GM18951 (cell line): ENCODE measurements around the gene POLR1F.
"Not testable (repeated sequence)": the region's sequence is repeated elsewhere in the genome, so short reads cannot be mapped to it uniquely, and the experiment has no call there.

Experiments
- POLR2A ChIP-seq: IDR thresholded peaks from 4 replicates; pipeline ENCODE4 v1.6.1; 2011; ENCODE audit warnings: mild to moderate bottlenecking; ENCODE audit not compliant: insufficient read length, insufficient read depth; ENCODE audit errors: extremely low read depth
- in situ Hi-C: fragments of 300-500 bp; cut with MboI; formaldehyde crosslinking; loops from one replicate; pipeline ENCODE4 v1.12.0; 2022; ENCODE audit warnings: low sequenced_read_pairs, mixed read lengths, inconsistent platforms; ENCODE audit not compliant: unreplicated experiment

POLR1F gene

GRCh38 chr7:19701471-19701870, 7.4 kb downstream of the POLR1F start:
- in situ Hi-C loops = no loop called here
- no peak for TF ChIP-seq POLR2A

GRCh38 chr7:19700936-19701335, 7.9 kb downstream of the POLR1F start:
- no peak for TF ChIP-seq POLR2A
- in situ Hi-C loops = no loop called here

GRCh38 chr7:19698331-19698730, 10.5 kb downstream of the POLR1F start:
- no peak for TF ChIP-seq POLR2A
- in situ Hi-C loops = no loop called here

- no peak for TF ChIP-seq POLR2A
- in situ Hi-C loops = no loop called here
Observed at GRCh38 chr7:19696926-19697325, 11.9 kb downstream of the POLR1F start.

DNA sequence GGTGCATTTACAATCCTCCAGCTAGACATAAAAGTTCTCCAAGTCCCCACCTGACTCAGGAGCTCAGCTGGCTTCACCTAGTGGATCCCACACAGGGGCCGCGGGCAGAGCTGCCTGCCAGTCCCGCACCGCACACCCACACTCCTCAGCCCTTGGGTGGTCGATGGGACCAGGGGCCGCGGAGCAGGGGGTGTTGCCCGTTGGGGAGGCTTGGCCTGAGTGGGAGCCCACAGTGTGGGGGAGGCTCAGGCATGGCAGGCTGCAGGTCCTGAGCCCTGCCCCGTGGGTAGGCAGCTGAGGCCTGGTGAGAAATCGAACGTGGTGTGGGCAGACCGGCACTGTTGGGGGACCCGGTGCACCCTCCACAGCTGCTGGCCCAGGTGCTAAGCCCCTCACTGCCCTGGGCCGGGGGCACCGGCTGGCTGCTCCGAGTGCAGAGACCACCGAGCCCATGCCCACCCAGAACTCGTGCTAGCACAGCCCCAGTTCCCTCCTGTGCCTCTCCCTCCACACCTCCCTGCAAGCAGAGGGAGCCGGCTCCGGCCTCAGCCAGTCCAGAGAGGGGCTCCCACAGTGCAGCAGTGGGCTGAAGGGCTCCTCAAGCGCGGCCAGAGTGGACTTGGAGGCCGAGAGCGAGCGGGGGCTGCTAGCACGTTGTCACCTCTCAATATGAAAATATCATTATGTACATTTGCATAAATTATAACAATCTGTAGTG, 16.6 kb downstream of the POLR1F start:
- TF ChIP-seq POLR2A = no peak
- in situ Hi-C loops = no loop called here

GRCh38 chr7:19690736-19691135, 18.1 kb downstream of the POLR1F start:
- in situ Hi-C loops = no loop called here
- TF ChIP-seq POLR2A = no peak

DNA sequence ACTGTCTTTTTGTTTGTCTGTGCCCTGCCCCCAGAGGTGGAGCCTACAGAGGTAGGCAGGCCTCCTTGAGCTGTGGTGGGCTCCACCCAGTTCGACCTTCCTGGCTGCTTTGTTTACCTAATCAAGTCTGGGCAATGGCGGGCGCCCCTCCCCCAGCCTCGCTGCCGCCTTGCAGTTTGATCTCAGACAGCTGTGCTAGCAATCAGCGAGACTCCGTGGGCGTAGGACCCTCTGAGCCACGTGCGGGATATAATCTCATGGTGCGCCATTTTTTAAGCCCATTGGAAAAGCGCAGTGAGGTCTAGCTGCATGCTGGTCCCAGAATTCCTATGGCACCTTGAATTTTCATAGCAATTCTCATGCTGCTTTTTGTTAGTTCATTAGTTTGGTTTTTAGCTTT, 19.7 kb downstream of the POLR1F start:
- in situ Hi-C loops = not testable (repeated sequence)

DNA sequence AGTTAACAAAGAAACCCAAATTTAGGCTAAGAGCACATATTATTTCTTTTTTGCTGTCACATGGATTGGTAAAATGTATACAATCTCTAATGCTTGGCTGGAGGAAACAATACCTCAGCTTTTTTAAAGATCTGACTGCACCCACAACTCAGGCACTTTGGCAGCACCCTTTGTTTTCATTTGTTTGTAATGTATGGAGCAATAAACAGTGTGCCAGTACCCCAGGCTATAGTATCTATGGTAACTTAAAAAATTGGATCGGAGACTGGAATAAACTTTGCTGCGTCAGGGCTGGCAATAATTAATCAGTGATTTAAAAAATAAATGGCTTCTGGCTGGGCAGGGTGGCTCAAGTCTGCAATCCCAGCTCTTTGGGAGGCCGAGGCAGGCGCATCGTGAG, 27.2 kb downstream of the POLR1F start:
- in situ Hi-C loops = no loop called here

DNA sequence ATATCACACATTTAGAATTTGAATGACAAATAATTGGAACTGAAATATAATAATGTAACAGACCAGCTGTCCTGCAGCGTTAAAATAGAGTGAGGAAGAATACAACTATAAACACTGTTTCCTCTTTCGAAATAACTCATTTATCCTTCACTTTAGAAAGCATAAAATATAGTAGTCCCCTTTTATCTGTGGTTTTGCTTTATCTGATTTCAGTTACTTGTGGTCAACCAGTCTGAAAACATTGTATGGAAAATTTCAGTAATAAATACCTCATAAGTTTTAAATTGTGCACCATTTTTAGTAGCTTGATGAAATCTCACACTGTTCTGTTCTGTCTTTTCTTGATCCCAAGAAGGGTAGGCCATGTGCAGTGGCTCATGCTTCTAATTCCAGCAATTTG, 31.7 kb downstream of the POLR1F start:
- TF ChIP-seq POLR2A = no peak
- in situ Hi-C loops = no loop called here

More for the DNA sequence above, 27.2 kb downstream of the POLR1F start:
- TF ChIP-seq POLR2A = no peak

DNA sequence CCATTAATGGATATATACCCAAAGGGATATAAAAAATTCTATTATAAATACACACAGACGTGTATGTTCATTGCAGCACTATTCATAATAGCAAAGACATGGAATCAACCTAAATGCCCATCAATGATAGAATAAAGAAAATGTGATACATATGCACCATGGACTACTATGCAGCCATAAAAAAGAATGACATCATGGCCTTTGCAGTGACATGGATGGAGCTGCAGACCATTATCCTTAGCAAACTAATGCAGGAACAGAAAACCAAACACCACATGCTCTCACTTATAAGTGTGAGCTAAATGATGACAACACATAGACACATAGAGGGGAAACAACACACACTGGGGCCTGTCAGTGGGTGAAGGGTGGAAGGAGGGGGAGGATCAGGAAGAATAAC, 33.0 kb downstream of the POLR1F start:
- TF ChIP-seq POLR2A = no peak
- in situ Hi-C loops = no loop called here

- no peak for TF ChIP-seq POLR2A
- in situ Hi-C loops = loop anchor here (25.0 kb wide), 1 partner anchor 562 kb away; the partner anchor contains the start of gene TWIST1
Observed at GRCh38 chr7:19674266-19674960, 34.4 kb downstream of the POLR1F start.

GRCh38 chr7:19670806-19671205, 38.0 kb downstream of the POLR1F start:
- TF ChIP-seq POLR2A = no peak
- in situ Hi-C loops = loop anchor here (25.0 kb wide), 1 partner anchor 559 kb away; the partner anchor contains the start of gene TWIST1

GRCh38 chr7:19665399-19666008, 43.3 kb downstream of the POLR1F start:
- TF ChIP-seq POLR2A = no peak
- in situ Hi-C loops = loop anchor here (25.0 kb wide), 1 partner anchor 553 kb away; the partner anchor contains the start of gene TWIST1

DNA sequence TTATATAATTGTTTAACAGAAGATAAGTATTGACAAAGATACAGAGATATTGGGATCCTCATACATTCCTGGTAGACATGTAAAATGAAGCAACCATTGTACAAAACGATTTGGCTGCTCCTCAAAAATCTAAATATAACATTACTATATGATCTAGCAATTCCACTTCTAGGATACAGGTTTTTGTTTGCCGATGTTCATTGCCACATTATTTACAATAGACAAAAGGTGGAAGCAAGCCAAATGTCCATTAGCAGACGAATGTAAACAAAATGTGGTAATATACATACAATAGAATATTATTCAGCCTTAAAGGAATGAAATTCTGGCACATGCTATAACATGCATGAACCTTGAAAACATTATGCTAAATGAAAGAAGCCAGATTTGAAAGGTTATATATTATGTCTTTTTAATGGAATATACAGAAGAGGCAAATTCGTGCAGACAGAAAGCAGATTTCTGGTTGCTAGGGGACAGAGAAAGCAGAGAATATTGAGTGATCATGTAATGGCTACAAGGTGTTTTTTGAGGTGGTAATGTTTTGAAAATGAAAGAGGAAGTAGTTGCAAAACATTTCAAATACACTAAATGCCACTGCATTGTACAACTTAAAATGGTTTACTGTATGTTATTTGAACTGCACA, 44.9 kb downstream of the POLR1F start:
- TF ChIP-seq POLR2A = no peak
- in situ Hi-C loops = loop anchor here (25.0 kb wide), 1 partner anchor 552 kb away; the partner anchor contains the start of gene TWIST1

- in situ Hi-C loops = no loop called here
- no peak for TF ChIP-seq POLR2A
Observed at GRCh38 chr7:19648791-19649190, 60.0 kb downstream of the POLR1F start.
